Natural killer cell (primary cell): ENCODE measurements around the gene NMNAT2. TPM values are rescaled to one million over a fixed set of nuclear protein-coding genes. Genes with fewer than 3 reads are reported as not detected.

Experiments used
- ATAC-seq, 3 donors: fragments of 150-1000 bp in 2 of 3; fragments of 200-7000 bp in 1 of 3; cut with Tn5 transposase; 1 replicate in 1 of 3; 2 replicates in 2 of 3; pipeline ENCODE4 v1.10.0; 2021; ENCODE audit warnings: mild to moderate bottlenecking in 2 of 3, moderate library complexity in 2 of 3
- DNase-seq, 2 donors: peaks; one replicate each; pipeline versions ENCODE4 v3.0.0 to v3.0.0-alpha.2; 2013 to 2021; ENCODE audit warnings: mixed read lengths in 1 of 2
- H3K27ac ChIP-seq: one replicate; pipeline ENCODE4 v1.5.1; 2013; ENCODE audit warnings: mild to moderate bottlenecking, low read length
- H3K27me3 ChIP-seq: one replicate; pipeline ENCODE4 v1.6.1; 2013; ENCODE audit warnings: low read length; ENCODE audit not compliant: control insufficient read depth, insufficient read depth
- H3K36me3 ChIP-seq: one replicate; pipeline ENCODE4 v1.6.1; 2013; ENCODE audit warnings: low read length; ENCODE audit not compliant: control insufficient read depth, insufficient read depth
- H3K4me1 ChIP-seq: one replicate; pipeline ENCODE4 v1.6.1; 2013; ENCODE audit warnings: low read length; ENCODE audit not compliant: control insufficient read depth, insufficient read depth
- H3K4me3 ChIP-seq: one replicate; pipeline ENCODE4 v1.5.1; 2013; ENCODE audit warnings: low read length
- H3K9me3 ChIP-seq: one replicate; pipeline ENCODE4 v1.6.1; 2013; ENCODE audit warnings: low read length; ENCODE audit not compliant: control insufficient read depth, insufficient read depth
- H3K27ac Mint-ChIP-seq, 2 donors: one replicate each; pipeline ENCODE4 v1.8.0; 2022; ENCODE audit warnings: mild to moderate bottlenecking in 2 of 2, mixed read lengths in 2 of 2, moderate library complexity in 1 of 2
- H3K27me3 Mint-ChIP-seq, 2 donors: one replicate each; pipeline ENCODE4 v1.8.0; 2022; ENCODE audit warnings: low read depth in 2 of 2, mixed read lengths in 2 of 2
- H3K36me3 Mint-ChIP-seq: one replicate; pipeline ENCODE4 v1.8.0; 2022; ENCODE audit warnings: mixed read lengths
- H3K4me1 Mint-ChIP-seq, 2 donors: one replicate each; pipeline ENCODE4 v1.8.0; 2022; ENCODE audit warnings: mixed read lengths in 2 of 2
- H3K4me3 Mint-ChIP-seq: one replicate; pipeline ENCODE4 v1.8.0; 2022; ENCODE audit warnings: mild to moderate bottlenecking, moderate library complexity, mixed read lengths
- H3K9me3 Mint-ChIP-seq, 2 donors: one replicate each; pipeline ENCODE4 v1.8.0; 2022; ENCODE audit warnings: mixed read lengths in 2 of 2
- WGBS: methylation state at CpG from one replicate; pipeline ENCODE4 v1.1.7; 2013; ENCODE audit warnings: missing lambda C conversion rate; ENCODE audit not compliant: insufficient coverage; 5-methylcytosine and 5-hydroxymethylcytosine counted together
- intact Hi-C: fragments of 100-400 bp; cut with micrococcal nuclease; formaldehyde crosslinking; loops from one replicate; pipeline ENCODE4 v1.14.2; 2022
- total RNA-seq, 4 donors: library from RNA; stranded (reverse); fragments of 120-200 nt in 1 of 4; gene quantifications; one replicate each; pipeline versions ENCODE4 v1.2.3 to v1.2.4, GENCODE V29; 2013 to 2022
- TF ChIP-seq, protein P1 (sequence below): fragments of 200-600 bp; IDR thresholded peaks from one replicate; pipeline ENCODE4 v1.8.0; 2022; ENCODE audit warnings: antibody characterized with exemption

The NMNAT2 gene
- total RNA-seq, 3 donors from 2014 or later (not counting 1 experiment from before 2014, with no cell fraction given) = not detected

DNA sequence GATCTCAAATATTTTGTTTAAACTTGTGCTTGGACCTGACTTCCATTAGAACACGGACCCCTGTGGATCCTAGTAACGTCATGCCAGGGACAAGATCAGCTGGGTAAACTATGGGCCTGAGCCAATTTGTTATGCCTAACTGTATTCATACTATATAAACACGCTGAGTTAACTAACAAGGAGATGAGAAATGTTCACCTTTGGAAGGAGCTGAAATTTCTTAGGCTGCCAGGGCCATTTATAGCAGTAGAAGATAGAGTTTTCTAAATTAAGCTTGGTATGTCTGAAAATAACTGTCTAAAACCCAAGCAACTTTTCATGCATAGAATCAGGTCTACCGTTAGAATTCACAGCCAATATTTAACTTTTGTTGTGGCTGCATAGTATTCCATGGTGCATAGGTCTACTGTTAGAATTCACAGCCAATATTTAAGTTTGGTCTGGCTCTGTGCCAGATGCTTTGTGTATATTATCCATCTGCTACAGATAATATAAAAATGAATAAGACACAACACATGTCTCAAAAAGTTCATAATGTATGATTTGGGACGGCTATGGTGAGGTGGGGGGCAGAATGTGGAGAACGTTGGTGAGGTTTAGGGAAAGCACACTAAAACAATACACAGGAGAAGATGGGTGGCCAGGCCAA is 61.5 kb downstream of the NMNAT2 start:
- H3K9me3 Mint-ChIP-seq = no peaks in the 10 kb centered on the region
- H3K4me1 Mint-ChIP-seq = no peaks in the 10 kb centered on the region
- Histone ChIP-seq H3K27me3 (no peaks in the 10 kb centered on the region), H3K4me3 (no peak overlapping the region), H3K27ac (no peak overlapping the region), H3K9me3 (no peaks in the 10 kb centered on the region), H3K4me1 (no peaks in the 10 kb centered on the region), H3K36me3 (no peaks in the 10 kb centered on the region)
- ATAC-seq (no peak), DNase-seq (no peak)
- WGBS = 72% methylated on average over 4 of the region's 6 CpGs
- no peak overlapping the region for H3K27ac Mint-ChIP-seq
- intact Hi-C loops = no loop called here
- no peaks in the 10 kb centered on the region for H3K36me3 Mint-ChIP-seq
- peaks cover 14 to 16% of the 10 kb centered on the region in 2 donors for H3K27me3 Mint-ChIP-seq
- TF ChIP-seq, protein P1, sequence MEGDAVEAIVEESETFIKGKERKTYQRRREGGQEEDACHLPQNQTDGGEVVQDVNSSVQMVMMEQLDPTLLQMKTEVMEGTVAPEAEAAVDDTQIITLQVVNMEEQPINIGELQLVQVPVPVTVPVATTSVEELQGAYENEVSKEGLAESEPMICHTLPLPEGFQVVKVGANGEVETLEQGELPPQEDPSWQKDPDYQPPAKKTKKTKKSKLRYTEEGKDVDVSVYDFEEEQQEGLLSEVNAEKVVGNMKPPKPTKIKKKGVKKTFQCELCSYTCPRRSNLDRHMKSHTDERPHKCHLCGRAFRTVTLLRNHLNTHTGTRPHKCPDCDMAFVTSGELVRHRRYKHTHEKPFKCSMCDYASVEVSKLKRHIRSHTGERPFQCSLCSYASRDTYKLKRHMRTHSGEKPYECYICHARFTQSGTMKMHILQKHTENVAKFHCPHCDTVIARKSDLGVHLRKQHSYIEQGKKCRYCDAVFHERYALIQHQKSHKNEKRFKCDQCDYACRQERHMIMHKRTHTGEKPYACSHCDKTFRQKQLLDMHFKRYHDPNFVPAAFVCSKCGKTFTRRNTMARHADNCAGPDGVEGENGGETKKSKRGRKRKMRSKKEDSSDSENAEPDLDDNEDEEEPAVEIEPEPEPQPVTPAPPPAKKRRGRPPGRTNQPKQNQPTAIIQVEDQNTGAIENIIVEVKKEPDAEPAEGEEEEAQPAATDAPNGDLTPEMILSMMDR = no peak
- H3K4me3 Mint-ChIP-seq = no peak overlapping the region

DNA sequence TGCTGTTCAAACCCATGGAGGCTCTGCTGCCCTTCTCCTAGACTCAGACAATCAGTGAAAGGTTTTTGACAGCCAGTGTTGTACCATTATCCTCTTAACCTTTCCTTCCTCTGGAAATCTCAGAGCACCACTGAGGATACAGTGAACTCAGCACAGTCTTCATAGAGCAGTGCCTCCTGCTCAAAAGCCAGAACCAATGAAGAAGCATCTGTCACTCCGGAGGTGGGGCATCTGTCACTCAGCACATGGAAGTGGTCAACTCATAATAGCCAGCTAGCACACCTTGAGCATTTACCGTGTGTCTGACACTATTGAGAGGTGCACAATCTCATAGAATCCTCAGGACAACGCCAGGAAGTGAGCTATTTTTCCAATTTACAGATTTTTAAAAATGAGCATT is 62.4 kb downstream of the NMNAT2 start:
- Histone ChIP-seq H3K4me3 (no peak overlapping the region), H3K27ac (no peak overlapping the region), H3K27me3 (no peaks in the 10 kb centered on the region), H3K9me3 (no peaks in the 10 kb centered on the region), H3K4me1 (no peaks in the 10 kb centered on the region), H3K36me3 (no peaks in the 10 kb centered on the region)
- TF ChIP-seq, protein P1 = no peak
- 90% methylated on average over 2 of the region's 3 CpGs for WGBS
- ATAC-seq (no peak), DNase-seq (no peak)
- Mint-ChIP-seq H3K4me1 (no peaks in the 10 kb centered on the region), H3K27ac (no peak overlapping the region), H3K4me3 (no peak overlapping the region), H3K36me3 (no peaks in the 10 kb centered on the region), H3K27me3 (peaks cover 14 to 16% of the 10 kb centered on the region in 2 donors), H3K9me3 (no peaks in the 10 kb centered on the region)
- intact Hi-C loops = no loop called here

DNA sequence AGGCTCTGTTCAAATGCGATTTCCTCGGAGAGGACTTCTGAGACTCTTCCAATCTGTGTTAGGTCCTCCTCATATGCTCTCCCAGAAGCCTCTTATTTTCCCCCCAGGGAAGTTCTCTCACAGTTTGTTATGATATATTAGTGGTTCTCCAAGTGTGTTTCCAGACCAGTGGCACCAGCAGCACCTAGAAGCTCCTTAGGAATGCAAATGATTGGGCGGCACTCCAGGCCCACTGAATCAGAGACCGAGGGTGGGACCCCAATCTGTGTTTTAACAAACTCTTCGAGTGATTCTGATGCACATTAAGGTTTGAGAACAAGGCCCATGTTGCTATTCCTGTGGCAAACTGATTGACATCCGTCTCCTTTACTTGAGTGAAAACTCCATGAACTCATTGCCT is 63.0 kb downstream of the NMNAT2 start:
- intact Hi-C loops = no loop called here
- ATAC-seq = no peak
- H3K9me3 Mint-ChIP-seq = no peaks in the 10 kb centered on the region
- H3K4me3 ChIP-seq = no peak overlapping the region
- no peak for DNase-seq
- TF ChIP-seq, protein P1 = no peak
- H3K36me3 Mint-ChIP-seq = no peaks in the 10 kb centered on the region
- no peaks in the 10 kb centered on the region for H3K4me1 ChIP-seq
- no peaks in the 10 kb centered on the region for H3K36me3 ChIP-seq
- no peaks in the 10 kb centered on the region for H3K9me3 ChIP-seq
- H3K4me1 Mint-ChIP-seq = no peaks in the 10 kb centered on the region
- no peaks in the 10 kb centered on the region for H3K27me3 ChIP-seq
- no peak overlapping the region for H3K27ac Mint-ChIP-seq
- H3K27ac ChIP-seq = no peak overlapping the region
- H3K27me3 Mint-ChIP-seq = peaks cover 14 to 17% of the 10 kb centered on the region in 2 donors
- 83% methylated on average over 6 of the region's 6 CpGs for WGBS
- no peak overlapping the region for H3K4me3 Mint-ChIP-seq

DNA sequence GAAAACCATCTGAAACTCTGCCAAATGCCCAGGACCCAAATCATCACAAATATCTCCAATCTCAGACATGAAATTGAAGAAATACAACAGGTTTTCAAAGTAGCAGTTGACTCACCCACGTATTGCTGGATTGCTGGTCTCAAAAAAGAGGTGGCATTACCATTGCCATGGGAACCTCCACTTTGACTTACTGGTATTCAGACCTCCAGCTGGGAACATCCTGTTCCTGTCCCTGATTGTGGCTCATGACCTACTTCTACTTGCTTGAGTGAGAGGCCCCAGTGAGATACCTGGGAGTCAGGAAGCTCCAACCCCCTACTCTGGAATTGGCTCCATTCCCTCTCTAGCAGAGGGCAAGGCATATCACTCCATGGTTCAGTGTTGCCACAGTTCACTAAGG is 64.6 kb downstream of the NMNAT2 start:
- no peak for DNase-seq
- H3K27me3 Mint-ChIP-seq = peaks cover 10 to 20% of the 10 kb centered on the region in 2 donors
- no peaks in the 10 kb centered on the region for H3K4me1 Mint-ChIP-seq
- no peak for ATAC-seq
- TF ChIP-seq, protein P1 = no peak
- Histone ChIP-seq H3K4me3 (no peak overlapping the region), H3K9me3 (no peaks in the 10 kb centered on the region), H3K27ac (no peak overlapping the region), H3K27me3 (no peaks in the 10 kb centered on the region), H3K36me3 (no peaks in the 10 kb centered on the region), H3K4me1 (no peaks in the 10 kb centered on the region)
- H3K27ac Mint-ChIP-seq = no peak overlapping the region
- H3K9me3 Mint-ChIP-seq = no peaks in the 10 kb centered on the region
- H3K36me3 Mint-ChIP-seq = no peaks in the 10 kb centered on the region
- H3K4me3 Mint-ChIP-seq = no peak overlapping the region
- WGBS = 80% methylated on average over 1 of the region's 1 CpG
- intact Hi-C loops = no loop called here
